Stimulated activated CD8-positive, alpha-beta memory T cell treated with anti-CD3 and anti-CD28 coated beads, Interleukin-12 subunit alpha, Interleukin-12 subunit beta, amount 100 ng/mL, for 1 hour (primary cell): ENCODE measurements around the gene SGIP1.

Experiments
- DNase-seq: peaks from one replicate; pipeline ENCODE4 v3.0.0-alpha.2; 2020; ENCODE audit warnings: low read depth

The SGIP1 gene

GRCh38 chr1:66523562-66523961 lies 10.4 kb upstream of the SGIP1 start:
- no peak for DNase-seq

- no peak for DNase-seq
Observed at GRCh38 chr1:66525086-66525485, 8.9 kb upstream of the SGIP1 start.

- DNase-seq, result no peak
Observed at GRCh38 chr1:66526036-66526435, 7.9 kb upstream of the SGIP1 start.

GRCh38 chr1:66526991-66527390 lies 7.0 kb upstream of the SGIP1 start:
- DNase-seq, result no peak

GRCh38 chr1:66527686-66528085 lies 6.3 kb upstream of the SGIP1 start:
- no peak for DNase-seq

- DNase-seq, result no peak
Observed at GRCh38 chr1:66528580-66528979, 5.4 kb upstream of the SGIP1 start.

- DNase-seq, result no peak
Observed at GRCh38 chr1:66532214-66532613, 1.7 kb upstream of the SGIP1 start.

GRCh38 chr1:66532798-66533783 lies 862 bp upstream of the SGIP1 start:
- DNase-seq, result no peak

- DNase-seq, result no peak
Observed at GRCh38 chr1:66535061-66535460, 1.1 kb downstream of the SGIP1 start.

GRCh38 chr1:66535853-66536252 lies 1.9 kb downstream of the SGIP1 start:
- DNase-seq, result no peak

- DNase-seq, result no peak
Observed at GRCh38 chr1:66537718-66538117, 3.8 kb downstream of the SGIP1 start.

GRCh38 chr1:66539491-66539890 lies 5.5 kb downstream of the SGIP1 start:
- no peak for DNase-seq

GRCh38 chr1:66540434-66541032 lies 6.6 kb downstream of the SGIP1 start:
- DNase-seq, result no peak

GRCh38 chr1:66542314-66542713 lies 8.4 kb downstream of the SGIP1 start:
- no peak for DNase-seq

GRCh38 chr1:66542811-66543767 lies 9.1 kb downstream of the SGIP1 start:
- DNase-seq, result no peak

- no peak for DNase-seq
Observed at GRCh38 chr1:66546047-66546810, 12.3 kb downstream of the SGIP1 start.

GRCh38 chr1:66549017-66549416 lies 15.1 kb downstream of the SGIP1 start:
- no peak for DNase-seq

GRCh38 chr1:66550243-66550642 lies 16.3 kb downstream of the SGIP1 start:
- no peak for DNase-seq

- DNase-seq, result no peak
Observed at GRCh38 chr1:66552287-66552686, 18.3 kb downstream of the SGIP1 start.

- DNase-seq, result no peak
Observed at GRCh38 chr1:66552829-66553228, 18.9 kb downstream of the SGIP1 start.

- no peak for DNase-seq
Observed at GRCh38 chr1:66553846-66554245, 19.9 kb downstream of the SGIP1 start.
